GM21576 (cell line): ENCODE measurements around the gene ZBTB20.

Experiments used
- ATAC-seq: cut with Tn5 transposase; IDR thresholded peaks from one replicate; pipeline ENCODE4 v1.9.1; 2021; ENCODE audit warnings: mild to moderate bottlenecking, moderate library complexity; ENCODE audit not compliant: unreplicated experiment

Gene ZBTB20

DNA sequence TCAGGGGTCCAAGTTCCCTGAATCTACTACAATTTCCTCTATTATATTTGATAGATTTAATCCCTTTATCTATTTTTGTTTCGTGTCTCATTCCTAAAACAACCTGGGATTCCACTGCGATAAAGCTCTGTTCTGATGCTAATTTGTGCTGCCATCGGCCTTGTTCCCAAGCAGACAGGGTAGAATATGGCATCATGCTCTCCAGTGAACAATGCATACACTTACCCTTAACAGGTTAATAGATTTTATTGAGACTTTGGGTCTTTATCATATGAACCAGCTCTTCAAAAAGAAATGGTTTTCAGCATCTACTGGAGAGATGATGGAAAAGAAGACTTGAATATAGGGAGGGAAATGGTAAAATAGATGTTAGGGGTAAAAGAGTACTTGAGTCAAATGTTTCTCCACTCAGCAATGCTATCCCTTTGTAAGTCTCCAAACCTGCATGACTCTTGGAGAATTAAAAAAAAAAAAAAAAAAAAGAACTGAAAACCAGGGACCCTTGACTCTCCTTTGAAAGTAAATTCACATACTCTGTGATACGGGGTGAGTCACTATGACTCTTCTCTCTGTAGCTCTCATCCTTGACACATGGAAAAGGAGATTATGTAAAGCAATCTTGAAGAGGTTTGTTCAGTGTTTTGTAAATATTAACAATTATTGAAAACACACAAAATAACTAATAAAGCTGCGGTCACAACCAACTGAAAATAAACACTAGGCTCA lies 268.8 kb downstream of the ZBTB20 start:
- no peak for ATAC-seq

DNA sequence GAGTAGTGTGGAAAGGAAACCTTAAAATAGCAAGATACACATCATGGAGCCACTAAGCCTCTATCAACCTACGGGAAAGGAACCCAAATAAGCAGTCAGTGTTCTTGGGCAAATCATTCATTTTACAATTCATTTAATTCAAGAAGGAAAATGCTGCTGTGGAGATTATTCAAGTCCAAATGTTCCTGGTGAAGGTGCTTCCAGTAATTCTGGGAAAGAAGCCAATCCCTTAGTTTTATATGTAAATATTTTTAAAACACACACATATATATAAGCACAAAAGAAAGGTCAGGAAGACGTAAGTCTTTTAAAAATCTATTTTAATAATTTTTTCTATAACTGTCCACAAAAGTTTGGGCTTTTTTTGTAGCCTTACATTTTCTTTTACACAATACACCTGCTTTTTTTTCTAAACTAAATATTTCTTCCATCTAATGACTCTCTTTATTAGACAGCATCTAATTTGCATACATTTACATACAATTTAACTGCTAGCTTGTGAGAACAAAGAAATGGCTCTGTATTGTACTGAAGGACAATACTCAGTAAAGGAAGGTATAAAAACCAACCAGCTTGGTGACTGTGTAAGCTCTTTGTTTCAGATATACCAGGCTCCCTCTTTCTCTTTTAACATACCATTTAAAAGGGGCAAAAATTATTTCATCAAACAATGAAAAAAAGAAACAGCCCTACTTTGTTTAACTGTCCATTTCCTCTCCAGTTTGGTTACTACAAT lies 269.5 kb downstream of the ZBTB20 start:
- ATAC-seq: no peak

DNA sequence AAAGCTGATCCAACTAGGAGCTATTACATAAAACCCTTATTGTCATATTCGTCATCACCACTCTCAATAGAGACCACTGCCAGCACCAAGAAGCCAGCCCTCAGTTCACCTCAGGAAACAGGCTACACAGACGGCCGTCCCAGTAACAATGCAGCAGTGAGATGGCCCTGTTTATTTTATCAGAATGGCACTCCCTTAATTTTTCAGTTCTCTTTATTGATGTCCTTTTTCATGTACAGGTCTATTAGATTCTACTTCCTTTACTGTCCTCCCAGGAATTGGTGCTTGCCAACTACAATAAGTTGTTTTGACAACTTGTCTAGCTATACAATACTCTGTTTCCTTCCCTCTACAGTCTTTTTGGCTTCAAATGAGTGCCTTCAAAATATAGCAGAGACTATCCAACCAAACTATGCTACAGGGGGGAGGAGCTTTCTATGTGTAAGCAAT lies 272.5 kb downstream of the ZBTB20 start:
- ATAC-seq: no peak

DNA sequence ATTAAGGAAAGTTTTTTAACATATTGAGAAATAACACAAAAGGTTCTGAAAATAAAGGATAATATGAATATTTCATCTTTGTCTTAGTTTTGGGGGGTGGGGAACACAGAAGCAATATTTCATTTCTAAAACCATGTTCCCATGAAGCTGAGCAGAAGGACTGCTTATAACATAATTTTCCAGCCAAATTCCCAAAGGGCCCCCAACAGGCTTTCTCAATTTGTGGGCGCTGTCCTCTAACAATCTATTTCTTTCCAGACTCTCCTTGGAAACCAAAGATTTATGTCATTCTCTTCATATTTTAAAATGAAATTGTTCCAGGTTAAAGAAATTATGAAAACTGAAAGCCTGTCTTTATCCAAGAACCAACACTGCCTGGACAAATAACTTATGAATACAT lies 273.5 kb downstream of the ZBTB20 start:
- ATAC-seq: no peak

DNA sequence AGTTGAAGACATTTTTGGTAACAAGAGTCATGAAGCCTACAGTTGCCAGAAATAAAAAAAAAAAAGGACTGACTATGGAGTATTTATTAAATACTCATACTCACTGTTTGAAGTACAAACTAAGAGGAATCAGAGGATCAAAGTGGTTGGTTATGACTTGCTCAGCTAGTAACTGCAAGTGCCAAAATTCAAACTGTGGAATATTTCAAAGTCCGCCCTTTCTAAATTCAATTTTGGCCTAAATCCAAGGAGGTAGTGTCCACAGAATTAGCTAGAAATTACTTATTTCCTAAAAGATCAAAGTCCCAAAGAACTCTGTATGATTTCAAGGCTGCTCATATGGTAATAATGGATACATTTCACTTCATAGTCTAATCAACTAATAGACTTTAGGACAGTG lies 274.5 kb downstream of the ZBTB20 start:
- no peak for ATAC-seq

DNA sequence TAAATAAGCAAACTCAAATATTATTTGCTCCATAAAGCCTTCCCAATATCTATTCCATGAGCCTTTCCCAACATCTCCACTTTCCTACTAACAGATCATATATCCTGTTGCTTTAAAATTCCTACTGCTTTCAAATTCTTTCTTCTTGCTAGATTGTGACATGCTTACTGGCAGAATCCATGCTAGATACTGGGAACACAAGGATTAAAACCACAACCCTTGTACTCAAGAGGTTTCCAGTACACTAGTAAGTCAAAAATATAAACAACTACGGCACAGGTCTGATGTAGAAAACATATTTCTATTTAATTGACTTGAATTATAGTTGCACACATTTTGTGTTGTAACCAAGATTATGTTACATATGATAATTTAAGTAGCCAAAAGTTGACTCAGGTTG lies 275.0 kb downstream of the ZBTB20 start:
- no peak for ATAC-seq

DNA sequence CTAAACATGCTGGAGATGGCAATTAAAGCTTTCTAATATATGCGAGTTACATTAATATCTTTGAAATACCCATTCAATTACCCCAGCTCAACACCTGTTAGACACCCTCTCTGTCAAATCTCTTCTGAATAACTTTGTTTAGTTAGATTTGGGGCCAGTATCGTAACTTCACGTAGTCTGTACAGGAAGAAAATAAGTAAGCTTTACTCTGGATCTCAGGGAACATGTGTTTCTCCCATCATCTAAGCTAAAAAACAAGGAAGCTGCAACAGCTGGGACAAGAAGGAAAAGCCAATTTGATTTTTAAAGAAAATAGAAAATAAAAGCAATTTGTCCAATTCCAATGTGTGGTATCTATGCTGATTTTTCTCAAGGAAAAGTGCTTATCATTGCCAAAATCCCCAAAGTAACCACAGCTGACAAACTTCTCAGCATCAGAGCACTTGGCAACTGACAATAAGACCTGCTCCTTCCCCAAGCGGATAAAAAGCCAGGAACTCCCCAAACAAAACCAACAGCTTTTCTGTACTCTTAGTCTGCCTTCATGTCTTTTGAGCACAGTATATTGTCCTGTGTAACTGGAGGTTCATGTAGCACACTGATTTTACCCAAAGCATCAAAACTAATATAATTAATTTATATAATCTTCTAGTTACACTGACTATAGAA lies 279.1 kb downstream of the ZBTB20 start:
- no peak for ATAC-seq

DNA sequence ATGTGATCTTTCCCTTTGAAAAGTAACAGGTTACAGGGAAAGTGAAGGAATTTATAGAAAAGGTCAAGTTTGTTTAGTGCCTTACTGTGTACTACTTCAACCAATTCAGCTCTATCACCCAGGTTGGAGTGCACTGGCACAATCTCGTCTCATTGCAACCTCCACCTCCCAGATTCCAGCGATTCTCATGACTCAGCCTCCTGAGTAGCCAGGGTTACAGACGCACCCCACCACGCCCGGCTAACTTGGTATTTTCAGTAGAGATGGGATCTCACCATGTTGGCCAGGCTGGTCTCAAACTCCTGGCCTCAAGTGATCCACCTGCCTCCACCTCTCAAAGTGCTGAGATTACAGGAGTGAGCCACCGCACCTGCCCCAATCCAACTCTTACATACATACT lies 279.7 kb downstream of the ZBTB20 start:
- ATAC-seq: no peak

DNA sequence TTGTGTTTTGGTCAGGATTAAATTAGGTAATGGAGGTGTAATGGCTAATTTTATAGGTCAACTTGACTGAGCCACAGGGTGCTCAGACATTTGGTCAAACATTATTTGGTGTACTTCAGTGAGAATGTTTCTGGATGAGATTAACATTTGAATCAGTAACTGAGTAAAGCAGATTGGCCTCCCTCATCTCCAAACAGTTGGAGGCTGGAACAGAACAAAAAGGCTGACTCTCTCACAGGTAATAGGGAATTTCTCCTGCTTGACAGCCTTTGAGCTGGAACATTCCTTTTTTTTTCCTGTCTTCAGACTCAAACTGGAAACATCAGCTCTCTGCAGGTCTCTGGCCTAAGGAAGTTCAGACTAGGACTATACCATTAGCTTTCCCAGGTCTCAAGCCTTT lies 280.7 kb downstream of the ZBTB20 start:
- no peak for ATAC-seq

DNA sequence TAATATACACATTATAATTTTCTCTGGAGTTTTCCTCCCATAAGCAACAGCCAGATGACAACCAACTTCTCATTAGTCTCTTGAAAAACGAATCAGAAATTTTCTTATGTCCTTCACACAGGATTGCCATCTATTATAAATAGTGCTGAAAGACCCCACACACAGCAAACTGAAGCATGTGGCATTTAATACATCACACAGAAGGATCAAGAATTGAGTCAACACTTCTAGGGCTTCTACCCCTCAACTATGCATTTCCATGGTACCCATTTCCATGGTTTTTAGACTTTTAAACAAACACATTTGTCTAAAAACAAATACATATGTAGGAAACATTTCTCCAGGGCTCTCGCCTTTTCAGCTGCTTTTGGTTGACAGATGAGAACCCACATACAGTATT lies 282.1 kb downstream of the ZBTB20 start:
- no peak for ATAC-seq

DNA sequence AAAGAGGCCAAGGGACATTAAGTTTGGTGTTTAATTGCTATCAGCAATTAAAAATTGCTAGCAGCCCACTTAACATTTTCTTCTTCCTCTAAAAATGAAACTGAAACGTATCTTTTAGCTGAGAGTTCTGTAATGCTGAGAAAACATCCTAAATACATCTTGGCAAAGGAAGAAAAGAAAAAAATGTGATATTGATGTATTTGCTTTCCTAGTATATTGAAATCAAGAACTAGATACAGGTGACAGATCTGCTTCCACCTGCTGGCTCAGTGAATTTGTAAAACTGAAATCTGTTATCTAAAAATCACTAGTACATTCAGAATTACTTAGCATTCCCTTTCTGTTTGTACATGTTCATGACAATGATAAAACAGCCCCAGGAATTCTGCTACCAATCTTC lies 283.2 kb downstream of the ZBTB20 start:
- ATAC-seq: no peak

DNA sequence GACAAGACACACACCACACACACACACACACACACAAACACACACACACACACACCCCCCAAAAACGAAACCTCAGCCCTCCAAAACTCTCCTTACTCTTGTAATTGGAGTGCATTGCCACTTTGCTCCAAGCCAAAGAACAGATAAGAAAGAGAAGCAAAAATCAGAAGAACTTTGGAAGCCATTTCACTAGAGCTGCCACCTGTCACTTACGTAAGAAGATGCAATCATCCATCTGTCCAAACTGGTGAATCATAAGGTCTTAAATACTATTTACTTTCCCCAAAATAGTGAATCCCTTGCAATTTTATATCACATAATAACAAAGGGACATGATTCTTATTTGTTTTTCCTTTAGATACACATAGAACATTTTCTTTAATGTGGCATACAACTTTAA lies 285.4 kb downstream of the ZBTB20 start:
- ATAC-seq: no peak

DNA sequence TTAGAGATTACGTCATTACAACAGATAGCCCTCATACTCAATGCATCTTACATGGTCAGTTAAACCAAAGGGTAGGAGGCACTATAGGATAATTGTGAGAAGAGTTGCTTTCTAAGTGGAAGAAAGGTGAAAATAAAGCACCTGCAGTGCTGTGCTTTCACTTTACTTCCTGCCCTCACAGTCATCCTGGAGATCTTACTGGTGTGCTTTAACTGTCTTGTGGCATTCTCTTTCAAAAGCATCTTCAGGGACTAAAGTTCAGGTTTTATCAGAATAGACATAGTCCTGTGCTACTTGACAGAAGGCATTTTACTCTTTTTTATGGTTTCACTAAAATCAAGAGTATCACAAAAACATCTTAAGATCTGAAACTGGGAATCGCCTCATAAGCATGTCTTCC lies 286.6 kb downstream of the ZBTB20 start:
- no peak for ATAC-seq

DNA sequence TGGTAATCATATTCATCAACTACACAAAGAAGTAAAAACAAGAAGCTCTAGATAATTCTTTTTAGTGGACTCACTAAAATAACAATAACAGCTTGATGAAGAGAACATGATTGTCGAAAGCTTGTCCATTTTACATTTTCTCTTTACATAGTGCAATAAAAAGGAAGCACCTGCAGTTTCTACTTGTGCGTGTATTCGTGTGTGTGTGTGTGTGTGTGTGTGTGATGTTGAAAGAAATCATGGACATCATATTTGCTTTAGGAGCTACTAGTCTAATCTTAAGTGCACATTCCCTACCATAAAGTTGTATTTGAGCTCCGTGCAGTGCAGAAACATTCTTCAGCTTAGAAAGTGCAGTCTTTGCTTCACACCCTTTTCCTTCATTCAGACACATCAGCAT lies 288.8 kb downstream of the ZBTB20 start:
- no peak for ATAC-seq

DNA sequence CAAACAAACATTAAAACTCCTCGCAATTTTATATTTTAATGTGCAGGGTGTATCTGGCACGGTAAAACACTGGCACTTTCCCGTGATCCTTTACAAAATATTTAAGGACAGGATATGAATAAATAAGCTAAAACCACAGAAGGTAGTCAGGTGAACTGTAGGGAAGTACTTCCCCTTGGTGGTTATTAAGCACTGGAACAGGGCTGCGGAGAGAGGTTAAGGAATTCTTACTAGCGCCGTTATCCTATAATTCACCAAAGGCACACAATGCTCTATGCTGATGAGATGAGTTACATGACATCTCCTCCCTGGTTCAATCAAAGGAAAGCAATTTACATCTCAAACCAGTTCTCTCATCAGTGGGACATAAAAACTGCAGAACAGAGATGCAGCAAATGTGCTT lies 289.8 kb downstream of the ZBTB20 start:
- no peak for ATAC-seq

DNA sequence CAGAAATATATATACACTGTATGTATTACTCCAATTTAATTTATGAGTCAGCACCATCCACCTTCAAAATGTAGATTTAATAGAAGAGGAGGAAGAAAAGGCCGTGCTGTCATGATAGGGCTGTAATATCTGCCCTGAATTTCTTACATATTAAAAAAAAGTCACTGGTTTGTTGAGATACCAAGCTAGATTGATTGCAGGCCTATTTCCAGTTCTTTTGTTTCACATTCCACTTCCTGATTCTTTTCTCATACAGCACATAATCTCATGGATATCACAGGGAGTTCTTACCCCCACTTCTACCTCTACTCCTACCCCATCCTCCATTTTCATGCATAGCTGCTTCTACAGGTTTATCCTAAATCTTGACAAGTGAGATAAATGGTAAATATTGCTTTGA lies 290.3 kb downstream of the ZBTB20 start:
- ATAC-seq: no peak

DNA sequence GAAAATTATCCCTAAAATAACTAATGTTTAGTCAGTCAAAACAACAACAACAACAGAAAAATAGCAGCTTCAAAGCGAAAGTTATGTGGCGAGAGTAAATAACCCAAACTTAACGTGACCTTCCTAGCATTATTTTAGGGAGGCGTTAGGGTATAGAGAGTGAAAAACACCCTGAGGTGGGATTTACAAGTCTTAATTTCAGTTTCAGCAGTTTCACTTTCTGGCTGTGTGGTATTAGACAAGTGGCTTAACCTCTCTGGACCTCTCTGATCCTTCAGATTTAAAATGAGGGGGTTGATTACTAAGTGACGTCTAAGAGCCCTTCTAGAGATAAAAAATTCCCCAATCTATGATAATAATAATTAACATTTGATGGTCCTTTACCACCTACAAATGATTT lies 291.2 kb downstream of the ZBTB20 start:
- ATAC-seq: no peak

DNA sequence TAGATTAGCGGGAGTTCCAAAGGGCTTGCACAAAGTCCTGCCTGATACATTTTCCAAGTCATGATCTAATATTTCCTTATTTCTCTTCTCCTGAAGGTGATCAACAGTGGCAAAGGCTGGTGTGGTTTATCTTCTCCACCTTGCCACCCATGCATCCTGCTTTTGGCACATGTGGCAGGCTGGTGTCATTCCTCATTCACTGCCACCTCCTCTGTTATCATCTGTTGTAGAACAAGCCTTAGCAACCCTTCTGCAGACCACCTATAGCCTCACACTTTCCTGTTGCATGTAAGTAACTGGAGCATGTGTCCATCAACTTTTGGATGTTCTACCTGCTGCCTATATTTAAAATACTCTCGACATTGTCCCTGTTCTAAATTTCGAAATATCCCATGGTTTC lies 294.1 kb downstream of the ZBTB20 start:
- no peak for ATAC-seq

DNA sequence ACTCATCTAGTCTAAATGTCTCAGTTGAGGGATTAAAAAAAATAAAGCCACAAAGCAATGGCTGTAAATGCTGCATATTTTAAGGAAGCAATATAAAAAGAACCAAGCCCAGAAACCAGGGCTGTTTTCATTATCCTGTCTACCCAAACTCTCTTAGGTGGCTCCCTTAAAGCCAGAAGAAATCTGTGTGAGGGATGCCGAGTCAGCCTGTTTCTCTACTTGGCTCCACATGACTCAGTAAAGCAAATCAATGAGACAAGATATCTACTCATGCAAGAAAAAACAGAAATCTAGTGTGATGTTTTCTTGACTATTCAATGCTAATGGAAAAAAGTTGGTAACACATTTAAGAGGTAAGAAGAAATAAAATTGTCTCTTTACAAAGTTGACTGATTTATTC lies 296.2 kb downstream of the ZBTB20 start:
- ATAC-seq: no peak

DNA sequence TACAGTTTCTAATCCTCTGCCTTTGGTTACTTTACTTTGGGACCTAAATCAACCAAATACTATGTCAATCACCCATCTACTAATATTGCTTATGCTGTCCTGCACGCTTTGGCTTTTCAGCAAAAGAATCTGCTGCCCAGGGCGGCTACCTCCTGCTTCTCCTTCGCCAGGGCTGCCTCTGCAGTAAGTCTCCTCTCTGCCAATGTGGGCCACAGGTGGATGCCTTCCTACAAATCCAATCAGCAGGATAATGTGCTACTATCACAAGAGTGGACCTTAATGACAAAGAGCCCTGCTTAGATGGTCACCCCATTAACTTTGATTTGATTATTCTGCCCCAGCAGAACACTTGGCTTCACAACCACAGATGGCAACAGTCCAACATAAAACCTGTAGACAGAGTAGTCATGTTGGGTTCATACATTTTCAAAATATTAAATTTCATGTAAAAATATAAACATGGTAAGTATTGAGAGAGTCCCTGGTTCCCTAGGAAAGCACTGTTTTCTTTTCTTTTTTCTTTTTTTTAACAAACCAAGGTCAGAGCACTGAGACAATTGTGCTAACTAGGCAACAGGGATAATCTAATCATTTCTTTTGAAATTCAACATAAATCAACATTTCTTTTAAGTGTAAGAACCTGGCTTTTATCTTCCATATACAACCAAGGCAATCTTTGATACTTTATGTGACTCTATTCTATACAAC lies 298.3 kb downstream of the ZBTB20 start:
- no peak for ATAC-seq

DNA sequence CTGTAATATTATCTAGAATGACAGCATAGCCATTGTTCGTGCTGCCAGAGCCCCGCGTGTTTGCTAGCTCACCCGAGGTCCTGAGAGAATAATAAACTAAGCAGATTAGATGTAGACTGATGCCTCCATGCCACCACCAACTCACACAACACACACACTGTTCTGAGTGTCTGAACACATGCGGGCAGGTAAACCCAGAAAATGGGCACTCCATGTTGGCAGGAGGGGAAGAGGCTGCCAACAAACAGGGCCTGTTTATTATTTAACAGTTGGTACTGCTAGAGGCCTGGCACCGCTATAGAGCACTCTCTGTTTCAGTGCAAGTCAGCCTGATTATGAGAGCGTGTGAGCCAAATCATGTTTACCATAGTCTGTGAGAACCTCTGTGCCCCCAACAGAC lies 299.0 kb downstream of the ZBTB20 start:
- ATAC-seq: no peak
